ENCODE data around the gene PODNL1. TPM values are rescaled to one million over a fixed set of nuclear protein-coding genes. Genes with fewer than 3 reads are reported as not detected.

The PODNL1 gene
- total and polyA plus RNA-seq, 2 donors (not counting 1 experiment from before 2014, with no cell fraction given) = 2.1 to 6.9 TPM

- Histone ChIP-seq H4K20me1 (ENCODE audit: control insufficient read depth, extremely low read depth, insufficient read depth, low read length) (no peaks in the 10 kb centered on the region), H3K4me1 (ENCODE audit: control insufficient read depth, extremely low read depth, insufficient read depth, low read length) (peaks cover 2% of the 10 kb centered on the region), H3K4me2 (ENCODE audit: extremely low read depth, insufficient read depth, low read length) (no peak overlapping the region), H3K9ac (ENCODE audit: insufficient read depth, low read length) (no peak overlapping the region), H3K4me3 (replicated peaks in 1 of 4; ENCODE audit: control extremely low read depth in 1 of 4, insufficient read depth in 1 of 4, low read depth in 3 of 4, low read length in 4 of 4) (no peak overlapping the region), H3K27ac (ENCODE audit: insufficient read depth, low read length) (no peak overlapping the region), H3K27me3 (ENCODE audit: control insufficient read depth, insufficient read depth, low read length) (no peaks in the 10 kb centered on the region), H2AFZ (ENCODE audit: low read length) (no peak overlapping the region), H3K36me3 (ENCODE audit: control insufficient read depth, insufficient read depth, low read length) (peaks cover 3% of the 10 kb centered on the region), H3K79me2 (ENCODE audit: control insufficient read depth, insufficient read depth, low read length) (no peaks in the 10 kb centered on the region), H3K9me3 (ENCODE audit: control insufficient read depth, insufficient read depth, low read depth, low read length) (no peaks in the 10 kb centered on the region)
- DNase-seq (ENCODE audit: low read depth in 2 of 2) = no peak
- TF ChIP-seq CTCF (conservative IDR thresholded peaks at IDR 0.05 in 1 of 2, IDR thresholded peaks at IDR 0.05 in 1 of 2; ENCODE audit: low read depth in 1 of 2, low read length in 2 of 2) = no peak
- TF ChIP-seq EZH2 (IDR thresholded peaks at IDR 0.05; ENCODE audit: low read length, missing control alignments) = no peak
Observed at GRCh38 chr19:13979686-13980085, 41.5 kb upstream of the PODNL1 start.

- H3K27me3 ChIP-seq (ENCODE audit: control insufficient read depth, insufficient read depth, low read length) = no peaks in the 10 kb centered on the region
Observed at GRCh38 chr19:13979244-13979615, 41.0 kb upstream of the PODNL1 start.

More at GRCh38 chr19:13979244-13979615, 41.0 kb upstream of the PODNL1 start:
- H3K9ac ChIP-seq (ENCODE audit: insufficient read depth, low read length) = no peak overlapping the region
- no peak overlapping the region for H2AFZ ChIP-seq (ENCODE audit: low read length)
- H3K36me3 ChIP-seq (ENCODE audit: control insufficient read depth, insufficient read depth, low read length) = peaks cover 3% of the 10 kb centered on the region
- no peak overlapping the region for H3K27ac ChIP-seq (ENCODE audit: insufficient read depth, low read length)
- peak overlapping the region; percentile 40 for H3K4me2 ChIP-seq (ENCODE audit: extremely low read depth, insufficient read depth, low read length)
- no peaks in the 10 kb centered on the region for H4K20me1 ChIP-seq (ENCODE audit: control insufficient read depth, extremely low read depth, insufficient read depth, low read length)
- H3K4me1 ChIP-seq (ENCODE audit: control insufficient read depth, extremely low read depth, insufficient read depth, low read length) = peaks cover 2% of the 10 kb centered on the region
- no peaks in the 10 kb centered on the region for H3K79me2 ChIP-seq (ENCODE audit: control insufficient read depth, insufficient read depth, low read length)
- DNase-seq (ENCODE audit: low read depth in 2 of 2) = no peak
- TF ChIP-seq CTCF (conservative IDR thresholded peaks at IDR 0.05 in 1 of 2, IDR thresholded peaks at IDR 0.05 in 1 of 2; ENCODE audit: low read depth in 1 of 2, low read length in 2 of 2) (no peak), EZH2 (IDR thresholded peaks at IDR 0.05; ENCODE audit: low read length, missing control alignments) (no peak)
- H3K9me3 ChIP-seq (ENCODE audit: control insufficient read depth, insufficient read depth, low read depth, low read length) = no peaks in the 10 kb centered on the region
- peak overlapping the region in 1 of 4 experiments; percentile 7 for H3K4me3 ChIP-seq (replicated peaks in 1 of 4; ENCODE audit: control extremely low read depth in 1 of 4, insufficient read depth in 1 of 4, low read depth in 3 of 4, low read length in 4 of 4)

Measured in fibroblast of lung (primary cell).